Measurements from ENCODE around the gene NFE2L1. TPM values are rescaled to one million over a fixed set of nuclear protein-coding genes. Genes with fewer than 3 reads are reported as not detected.

NFE2L1 gene
- polyA plus RNA-seq, 1 experiment: 281 TPM

DNA sequence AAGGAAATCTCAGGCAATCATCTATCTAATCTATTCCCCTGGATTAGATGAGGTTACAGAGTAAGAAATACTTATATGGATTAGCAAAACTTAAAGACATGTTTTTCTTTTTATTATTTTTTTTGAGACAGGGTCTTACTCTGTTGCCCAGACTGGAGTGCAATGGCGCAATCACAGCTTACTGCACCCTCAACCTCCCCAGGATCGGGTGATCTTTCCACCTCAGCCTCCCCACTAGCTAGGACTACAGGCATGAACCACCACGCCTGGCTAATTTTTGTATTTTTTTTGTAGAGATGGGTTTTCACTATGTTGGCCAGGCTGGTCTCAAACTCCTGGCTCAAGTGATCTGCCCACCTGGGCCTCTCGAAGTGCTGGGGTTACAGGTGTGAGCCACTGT lies 3.3 kb upstream of the NFE2L1 start:
- TF ChIP-seq, protein P1, sequence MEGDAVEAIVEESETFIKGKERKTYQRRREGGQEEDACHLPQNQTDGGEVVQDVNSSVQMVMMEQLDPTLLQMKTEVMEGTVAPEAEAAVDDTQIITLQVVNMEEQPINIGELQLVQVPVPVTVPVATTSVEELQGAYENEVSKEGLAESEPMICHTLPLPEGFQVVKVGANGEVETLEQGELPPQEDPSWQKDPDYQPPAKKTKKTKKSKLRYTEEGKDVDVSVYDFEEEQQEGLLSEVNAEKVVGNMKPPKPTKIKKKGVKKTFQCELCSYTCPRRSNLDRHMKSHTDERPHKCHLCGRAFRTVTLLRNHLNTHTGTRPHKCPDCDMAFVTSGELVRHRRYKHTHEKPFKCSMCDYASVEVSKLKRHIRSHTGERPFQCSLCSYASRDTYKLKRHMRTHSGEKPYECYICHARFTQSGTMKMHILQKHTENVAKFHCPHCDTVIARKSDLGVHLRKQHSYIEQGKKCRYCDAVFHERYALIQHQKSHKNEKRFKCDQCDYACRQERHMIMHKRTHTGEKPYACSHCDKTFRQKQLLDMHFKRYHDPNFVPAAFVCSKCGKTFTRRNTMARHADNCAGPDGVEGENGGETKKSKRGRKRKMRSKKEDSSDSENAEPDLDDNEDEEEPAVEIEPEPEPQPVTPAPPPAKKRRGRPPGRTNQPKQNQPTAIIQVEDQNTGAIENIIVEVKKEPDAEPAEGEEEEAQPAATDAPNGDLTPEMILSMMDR (IDR thresholded peaks at IDR 0.05; ENCODE audit: insufficient read depth, low read depth, low read length): no peak
- POLR2A ChIA-PET: no interaction called here
- CTCF ChIA-PET: interaction anchor here (0.6 to 2.2 kb wide), 2 partner anchors 10 to 81 kb away, joined by 3 to 7 read pairs; no protein-coding TSS in a partner anchor

DNA sequence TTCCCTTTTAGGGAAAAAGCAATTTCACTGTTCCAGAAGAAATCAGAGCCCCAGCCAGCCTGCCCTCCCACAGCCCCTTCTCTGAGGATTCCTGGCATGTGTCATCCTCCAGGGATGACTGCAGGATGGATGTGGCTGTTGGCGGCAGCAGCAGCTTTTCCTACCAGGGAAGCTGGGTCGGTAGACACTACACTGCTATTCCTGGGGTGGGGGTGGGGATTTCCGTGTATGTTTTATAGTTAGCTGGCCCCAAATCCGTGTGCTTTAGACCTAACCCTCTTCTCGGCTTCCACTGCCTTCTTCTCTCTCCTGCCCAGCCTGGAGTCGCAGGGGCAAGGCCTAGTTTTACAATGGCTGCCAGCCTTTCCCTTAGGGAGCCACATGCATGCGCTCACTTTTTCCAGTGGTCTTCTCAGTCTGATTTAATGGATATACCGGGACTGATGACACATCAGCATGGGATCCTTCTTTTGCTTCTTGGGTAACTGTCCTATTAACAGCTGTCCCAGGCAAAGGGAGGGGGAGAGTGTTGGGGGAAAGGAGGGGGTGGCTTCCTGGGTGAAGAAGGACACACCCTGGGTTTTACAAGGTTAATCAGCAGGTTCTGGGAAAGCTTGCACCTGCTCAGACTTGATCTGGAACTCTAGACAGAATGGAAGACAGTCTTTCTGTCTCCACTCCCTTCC lies 2.7 kb upstream of the NFE2L1 start:
- no peaks in the 10 kb centered on the region for H3K36me3 ChIP-seq (ENCODE audit: control insufficient read depth, insufficient read depth, low read length)
- H3K27me3 ChIP-seq (ENCODE audit: control insufficient read depth, insufficient read depth, low read length): no peaks in the 10 kb centered on the region
- POLR2A ChIA-PET: no interaction called here
- no peak overlapping the region for H3K4me3 ChIP-seq (ENCODE audit: low read depth, low read length)
- CTCF ChIA-PET: interaction anchor here (0.6 to 5.7 kb wide), 5 partner anchors 10 to 81 kb away, joined by 3 to 44 read pairs (median 3); no protein-coding TSS in a partner anchor
- TF ChIP-seq, protein P1 (IDR thresholded peaks at IDR 0.05; ENCODE audit: insufficient read depth, low read depth, low read length): no peak
- DNase-seq (ENCODE audit: low read depth): no peak

More for the DNA sequence above, 3.3 kb upstream of the NFE2L1 start:
- Histone ChIP-seq H3K36me3 (ENCODE audit: control insufficient read depth, insufficient read depth, low read length) (no peaks in the 10 kb centered on the region), H3K4me3 (ENCODE audit: low read depth, low read length) (no peak overlapping the region), H3K27me3 (ENCODE audit: control insufficient read depth, insufficient read depth, low read length) (no peaks in the 10 kb centered on the region)
- DNase-seq (ENCODE audit: low read depth): no peak

DNA sequence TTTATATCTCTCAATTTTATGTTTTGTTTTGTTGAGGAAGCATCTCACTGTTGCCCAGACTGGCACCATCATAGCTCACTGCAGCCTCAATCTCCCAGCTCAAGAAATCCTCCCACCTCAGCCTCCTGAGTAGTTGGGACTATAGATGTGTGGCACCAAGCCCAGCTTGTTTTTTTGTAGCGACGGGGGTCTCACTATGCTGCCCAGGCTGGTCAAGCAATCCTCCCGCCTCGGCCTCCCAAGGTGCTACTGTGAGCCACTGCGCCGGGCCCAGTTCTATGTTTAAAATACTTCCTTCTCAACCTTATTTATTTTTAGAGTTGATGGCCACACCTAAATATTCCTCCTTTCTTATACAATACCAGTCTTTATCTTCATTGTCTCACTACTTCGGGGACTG lies 1.9 kb upstream of the NFE2L1 start:
- TF ChIP-seq, protein P1 (IDR thresholded peaks at IDR 0.05; ENCODE audit: insufficient read depth, low read depth, low read length): no peak
- Histone ChIP-seq H3K36me3 (ENCODE audit: control insufficient read depth, insufficient read depth, low read length) (no peaks in the 10 kb centered on the region; the same call in none of the 2 replicates), H3K4me3 (ENCODE audit: low read depth, low read length) (no peak overlapping the region), H3K27me3 (ENCODE audit: control insufficient read depth, insufficient read depth, low read length) (no peaks in the 10 kb centered on the region)
- no peak for DNase-seq (ENCODE audit: low read depth)
- POLR2A ChIA-PET: no interaction called here
- CTCF ChIA-PET: interaction anchor here (1.0 to 5.7 kb wide), 4 partner anchors 10 to 52 kb away, joined by 3 to 44 read pairs (median 6); no protein-coding TSS in a partner anchor

DNA sequence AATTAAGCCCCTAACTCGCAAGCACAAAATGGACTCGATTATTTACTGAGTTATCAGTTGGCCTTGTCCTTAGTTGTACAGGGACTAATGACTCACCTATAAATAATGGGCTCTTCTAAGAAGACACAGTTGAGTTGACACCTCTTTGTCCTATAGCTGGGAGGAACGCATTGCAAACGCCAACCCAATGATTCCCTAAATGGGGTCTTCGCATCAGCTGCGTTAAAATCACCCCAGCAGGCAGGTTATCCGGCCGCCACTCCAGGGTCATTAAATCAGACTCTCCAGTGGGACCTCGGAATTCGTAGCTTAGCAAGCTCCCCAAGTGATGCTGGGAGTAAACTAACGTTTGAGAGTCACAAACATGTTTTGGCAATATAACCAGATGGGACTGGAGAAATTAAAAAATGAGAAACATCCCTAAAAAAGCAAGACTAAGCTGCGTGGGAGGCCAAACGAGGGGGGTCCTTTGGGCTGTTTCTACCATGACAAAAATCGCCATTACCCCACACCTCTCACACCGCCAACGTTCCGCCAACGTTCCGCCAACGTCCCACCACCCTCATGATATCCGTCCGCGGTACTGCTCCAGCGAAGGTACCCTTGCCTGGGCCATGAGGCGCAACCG lies 932 bp upstream of the NFE2L1 start:
- TF ChIP-seq, protein P1 (IDR thresholded peaks at IDR 0.05; ENCODE audit: insufficient read depth, low read depth, low read length): no peak
- peak overlapping the region; percentile 56 for H3K4me3 ChIP-seq (ENCODE audit: low read depth, low read length)
- ChIA-PET CTCF (interaction anchor here (0.6 to 5.7 kb wide), 4 partner anchors 11 to 68 kb away, joined by 3 to 44 read pairs (median 6); no protein-coding TSS in a partner anchor), POLR2A (interaction anchor here (1.6 kb wide), 1 partner anchor 76 kb away, joined by 13 read pairs; the partner anchor contains the start of gene CDK5RAP3)
- no peaks in the 10 kb centered on the region for H3K27me3 ChIP-seq (ENCODE audit: control insufficient read depth, insufficient read depth, low read length)
- DNase-seq (ENCODE audit: low read depth): no peak
- H3K36me3 ChIP-seq (ENCODE audit: control insufficient read depth, insufficient read depth, low read length): peaks cover 1% of the 10 kb centered on the region
